ENCODE measurements around the gene RABEP2. TPM values are rescaled to one million over a fixed set of nuclear protein-coding genes. Genes with fewer than 3 reads are reported as not detected.

RABEP2 gene
- total and polyA plus RNA-seq, 9 of the 15 experiments (the other 6 are each of a cell fraction or from before 2014, with no cell fraction given): 0.15 to 13.4 (median 3.5) TPM

- no peak for ATAC-seq
- H3K27ac ChIP-seq (ENCODE audit: extremely low read depth, low read depth, low read length): no peak overlapping the region
- intact Hi-C loops (cut with micrococcal nuclease): no loop called here
Measured at GRCh38 chr16:28930652-28931051, 5.6 kb upstream of the RABEP2 start.

More at GRCh38 chr16:28930652-28931051, 5.6 kb upstream of the RABEP2 start:
- 65% methylated on average over 3 of the region's 3 CpGs for WGBS (ENCODE audit: insufficient coverage, low coverage, missing lambda C conversion rate)
- no peak for TF ChIP-seq TSHZ1 (CRISPR knock-in tag; IDR thresholded peaks at IDR 0.05)
- TF ChIP-seq ZNF740 (CRISPR knock-in tag; IDR thresholded peaks at IDR 0.05): no peak
- no peak for TF ChIP-seq ZNF740 (tag; IDR thresholded peaks at IDR 0.05)
- TF ChIP-seq ZBTB33 (CRISPR knock-in tag; IDR thresholded peaks at IDR 0.05): no peak
- no peak for TF ChIP-seq ZNF717 (CRISPR knock-in tag; IDR thresholded peaks at IDR 0.05)
- TF ChIP-seq GABPB1 (CRISPR knock-in tag; IDR thresholded peaks at IDR 0.05): no peak
- no peak for TF ChIP-seq ZFPM2 (CRISPR knock-in tag; IDR thresholded peaks at IDR 0.05)
- TF ChIP-seq TAL1 (IDR thresholded peaks at IDR 0.05): no peak
- TF ChIP-seq TBP (optimal IDR thresholded peaks at IDR 0.05; ENCODE audit: low read depth, low read length): no peak
- TF ChIP-seq, protein P1, sequence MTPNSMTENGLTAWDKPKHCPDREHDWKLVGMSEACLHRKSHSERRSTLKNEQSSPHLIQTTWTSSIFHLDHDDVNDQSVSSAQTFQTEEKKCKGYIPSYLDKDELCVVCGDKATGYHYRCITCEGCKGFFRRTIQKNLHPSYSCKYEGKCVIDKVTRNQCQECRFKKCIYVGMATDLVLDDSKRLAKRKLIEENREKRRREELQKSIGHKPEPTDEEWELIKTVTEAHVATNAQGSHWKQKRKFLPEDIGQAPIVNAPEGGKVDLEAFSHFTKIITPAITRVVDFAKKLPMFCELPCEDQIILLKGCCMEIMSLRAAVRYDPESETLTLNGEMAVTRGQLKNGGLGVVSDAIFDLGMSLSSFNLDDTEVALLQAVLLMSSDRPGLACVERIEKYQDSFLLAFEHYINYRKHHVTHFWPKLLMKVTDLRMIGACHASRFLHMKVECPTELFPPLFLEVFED (CRISPR knock-in tag; conservative IDR thresholded peaks at IDR 0.05): no peak
- TF ChIP-seq MTA3 (IDR thresholded peaks at IDR 0.05; ENCODE audit: borderline replicate concordance): no peak
- TF ChIP-seq TCF7L2 (IDR thresholded peaks at IDR 0.05; ENCODE audit: low read depth, low read length): no peak
- TF ChIP-seq ARHGAP35 (IDR thresholded peaks at IDR 0.05; ENCODE audit: partially characterized antibody): no peak
- no peak for TF ChIP-seq ZNF586 (CRISPR knock-in tag; conservative IDR thresholded peaks at IDR 0.05)
- no peak for TF ChIP-seq CBFB (CRISPR knock-in tag; IDR thresholded peaks at IDR 0.05)
- no peak for TF ChIP-seq ZNF146 (CRISPR knock-in tag; IDR thresholded peaks at IDR 0.05; ENCODE audit: unreplicated experiment)
- H4K20me1 ChIP-seq (replicated peaks; ENCODE audit: control insufficient read depth, insufficient read depth, low read length): no peaks in the 10 kb centered on the region
- no peaks in the 10 kb centered on the region for H3K9me3 ChIP-seq (replicated peaks; ENCODE audit: control insufficient read depth, insufficient read depth, low read depth, low read length)
- no peaks in the 10 kb centered on the region for H3K36me3 ChIP-seq (ENCODE audit: control insufficient read depth, insufficient read depth, low read length)
- FAIRE-seq (no peak), DNase-seq (ENCODE audit: extremely low read depth in 1 of 4, low spot score in 3 of 4) (no peak)
- peaks cover 5% of the 10 kb centered on the region for H3K79me2 ChIP-seq (ENCODE audit: control insufficient read depth, insufficient read depth, low read length)
- H3K4me2 ChIP-seq (ENCODE audit: insufficient read depth, low read length): no peak overlapping the region
- H2AFZ ChIP-seq (ENCODE audit: low read depth, low read length): no peak overlapping the region
- H3K4me1 ChIP-seq (replicated peaks in 1 of 2; ENCODE audit: control insufficient read depth in 2 of 2, insufficient read depth in 2 of 2, low read length in 2 of 2): peaks cover 4 to 21% of the 10 kb centered on the region in 2 experiments; a peak in 4 of 5 replicates
- H3K9ac ChIP-seq (ENCODE audit: insufficient read depth in 1 of 2, low read depth in 2 of 2, low read length in 2 of 2): peak overlapping the region in 1 of 2 experiments; percentile 53; a peak in 1 of 4 replicates
- BruUV-seq (replicated peaks): no TSS peak
- H3K27me3 ChIP-seq (ENCODE audit: control insufficient read depth in 2 of 2, insufficient read depth in 2 of 2, low read length in 2 of 2): no peaks in the 10 kb centered on the region
- H3K4me3 ChIP-seq: no peak overlapping the region
- H3K9me1 ChIP-seq (ENCODE audit: control insufficient read depth, insufficient read depth, low read length): no peaks in the 10 kb centered on the region
- in situ Hi-C loops (cut with MboI): loop anchor here (25.0 kb wide), 1 partner anchor 493 kb away; no protein-coding TSS in a partner anchor
- ChIA-PET CTCF (ENCODE audit: low intra/inter-chr PET ratio) (no interaction called here), POLR2A (interaction anchor here (0.6 kb wide), 1 partner anchor 98 kb away, joined by 3 read pairs; no protein-coding TSS in a partner anchor)
